ENCODE data around the gene DUSP6.

DUSP6 gene

DNA sequence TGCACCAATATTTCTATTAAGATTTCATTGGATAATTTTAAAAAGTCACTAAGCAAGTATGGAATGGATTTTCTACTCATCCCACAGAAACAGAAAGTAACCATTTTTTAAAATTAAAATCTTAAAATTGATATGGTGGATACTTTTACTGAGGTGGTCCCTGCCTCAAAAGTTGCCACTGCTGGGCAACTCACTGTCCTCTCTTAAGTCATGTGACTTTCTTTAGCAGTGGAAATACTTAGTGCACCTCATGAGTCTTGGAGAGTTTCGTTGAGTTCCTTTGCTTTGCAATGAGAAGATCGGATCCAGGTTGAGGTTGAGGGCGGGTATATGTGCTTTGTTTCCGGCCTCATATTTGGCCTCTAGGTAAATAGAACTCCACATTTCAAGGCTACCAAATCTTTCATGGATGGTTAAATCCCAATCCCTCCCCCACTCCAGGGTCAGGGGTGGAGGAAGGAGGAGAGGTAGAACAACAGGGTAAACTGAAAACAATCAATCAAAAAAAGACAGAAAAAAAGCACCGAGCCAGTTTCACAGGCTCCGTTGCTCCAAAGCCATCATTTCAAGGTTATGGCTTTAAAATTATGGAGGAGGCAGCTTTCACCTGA lies 39.5 kb upstream of the DUSP6 start:
- H3K4me3 ChIP-seq (ENCODE audit: low read depth, low read length), result no peak overlapping the region
- TF ChIP-seq, protein P1, sequence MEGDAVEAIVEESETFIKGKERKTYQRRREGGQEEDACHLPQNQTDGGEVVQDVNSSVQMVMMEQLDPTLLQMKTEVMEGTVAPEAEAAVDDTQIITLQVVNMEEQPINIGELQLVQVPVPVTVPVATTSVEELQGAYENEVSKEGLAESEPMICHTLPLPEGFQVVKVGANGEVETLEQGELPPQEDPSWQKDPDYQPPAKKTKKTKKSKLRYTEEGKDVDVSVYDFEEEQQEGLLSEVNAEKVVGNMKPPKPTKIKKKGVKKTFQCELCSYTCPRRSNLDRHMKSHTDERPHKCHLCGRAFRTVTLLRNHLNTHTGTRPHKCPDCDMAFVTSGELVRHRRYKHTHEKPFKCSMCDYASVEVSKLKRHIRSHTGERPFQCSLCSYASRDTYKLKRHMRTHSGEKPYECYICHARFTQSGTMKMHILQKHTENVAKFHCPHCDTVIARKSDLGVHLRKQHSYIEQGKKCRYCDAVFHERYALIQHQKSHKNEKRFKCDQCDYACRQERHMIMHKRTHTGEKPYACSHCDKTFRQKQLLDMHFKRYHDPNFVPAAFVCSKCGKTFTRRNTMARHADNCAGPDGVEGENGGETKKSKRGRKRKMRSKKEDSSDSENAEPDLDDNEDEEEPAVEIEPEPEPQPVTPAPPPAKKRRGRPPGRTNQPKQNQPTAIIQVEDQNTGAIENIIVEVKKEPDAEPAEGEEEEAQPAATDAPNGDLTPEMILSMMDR (IDR thresholded peaks at IDR 0.05; ENCODE audit: control insufficient read depth, extremely low read depth, insufficient read depth), result no peak
- no peak for DNase-seq (ENCODE audit: low read depth)

DNA sequence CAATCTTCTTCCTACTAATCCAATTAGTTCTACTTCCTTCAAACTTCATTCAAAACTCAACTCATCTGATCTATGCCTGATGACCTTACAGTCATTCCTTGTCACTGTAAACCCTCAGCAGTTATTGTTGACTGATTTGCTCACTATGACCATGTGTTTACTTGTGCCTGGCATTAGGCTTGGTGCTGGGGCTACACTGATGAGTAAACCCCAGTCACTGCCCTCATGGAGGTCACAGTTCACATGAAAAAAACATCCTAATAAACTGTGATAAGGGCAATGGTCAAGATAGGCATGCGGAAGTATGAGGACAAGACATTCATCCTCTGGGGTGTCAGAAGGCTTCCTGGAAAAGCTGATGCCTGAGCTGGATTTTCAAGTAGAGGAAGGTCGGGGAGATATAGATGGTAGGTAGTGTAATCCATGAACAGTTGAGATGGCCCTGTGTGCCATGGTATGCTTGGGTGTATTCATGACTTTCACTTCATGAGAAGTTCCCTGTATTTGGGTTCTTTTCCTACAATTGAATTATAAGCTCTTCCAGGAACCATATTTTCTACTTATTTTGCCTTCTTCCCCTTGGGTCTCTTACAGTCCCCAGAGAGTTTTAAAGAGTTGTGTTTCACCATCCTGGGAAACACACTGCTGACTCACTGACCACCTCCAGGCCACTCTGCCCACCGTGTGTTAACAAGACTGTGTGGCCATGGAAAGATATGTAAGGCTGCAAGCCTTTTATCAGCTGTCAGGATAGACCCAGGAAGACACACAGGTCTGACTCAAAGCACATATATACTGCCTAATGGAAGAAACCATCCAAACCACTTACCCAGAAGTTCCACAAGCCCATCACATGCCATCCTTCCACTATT lies 38.7 kb upstream of the DUSP6 start:
- H3K4me3 ChIP-seq (ENCODE audit: low read depth, low read length), result no peak overlapping the region
- TF ChIP-seq, protein P1 (IDR thresholded peaks at IDR 0.05; ENCODE audit: control insufficient read depth, extremely low read depth, insufficient read depth), result no peak
- no peak for DNase-seq (ENCODE audit: low read depth)

DNA sequence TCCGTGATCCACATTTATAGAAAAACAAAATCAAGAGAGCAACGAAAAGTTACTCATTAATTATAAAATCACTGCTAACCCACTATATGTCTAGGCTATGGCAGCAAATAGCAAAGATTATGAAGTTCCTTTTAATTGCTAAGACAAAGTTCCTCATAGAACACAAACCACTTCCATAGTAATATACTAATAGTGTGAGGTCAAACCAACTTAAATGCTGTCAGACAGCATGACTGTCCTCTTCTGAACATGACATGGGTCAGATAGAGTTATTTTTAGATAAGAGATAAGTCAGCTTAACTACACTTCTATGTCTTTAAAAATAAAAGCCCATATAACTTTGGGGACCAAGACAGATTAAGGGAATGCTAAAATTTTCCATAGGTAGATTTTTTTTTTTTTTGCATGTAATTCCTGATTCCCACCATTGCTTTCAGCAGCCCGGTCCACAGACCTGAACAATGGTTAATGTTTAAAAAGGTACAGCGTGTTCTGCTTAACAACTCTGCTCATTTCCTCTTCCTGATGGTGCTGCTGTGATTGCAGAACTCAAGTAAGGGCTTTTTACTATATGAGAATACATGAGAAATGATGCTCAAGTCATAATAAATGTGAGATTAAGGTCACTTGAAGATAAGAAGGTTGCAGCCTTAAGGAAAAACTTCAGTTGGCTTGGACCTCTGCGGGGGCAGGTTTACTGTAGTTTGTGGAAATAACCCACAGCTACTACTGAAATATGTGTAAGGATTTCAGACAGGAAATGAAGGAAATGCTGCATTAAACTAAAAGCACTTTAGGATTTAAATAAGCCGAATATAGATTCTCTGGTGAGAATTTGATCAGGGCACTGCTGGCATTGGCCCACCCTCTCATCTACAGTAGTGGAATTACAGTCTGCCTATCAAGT lies 37.7 kb upstream of the DUSP6 start:
- TF ChIP-seq, protein P1 (IDR thresholded peaks at IDR 0.05; ENCODE audit: control insufficient read depth, extremely low read depth, insufficient read depth), result no peak
- H3K4me3 ChIP-seq (ENCODE audit: low read depth, low read length), result no peak overlapping the region
- DNase-seq (ENCODE audit: low read depth), result no peak

DNA sequence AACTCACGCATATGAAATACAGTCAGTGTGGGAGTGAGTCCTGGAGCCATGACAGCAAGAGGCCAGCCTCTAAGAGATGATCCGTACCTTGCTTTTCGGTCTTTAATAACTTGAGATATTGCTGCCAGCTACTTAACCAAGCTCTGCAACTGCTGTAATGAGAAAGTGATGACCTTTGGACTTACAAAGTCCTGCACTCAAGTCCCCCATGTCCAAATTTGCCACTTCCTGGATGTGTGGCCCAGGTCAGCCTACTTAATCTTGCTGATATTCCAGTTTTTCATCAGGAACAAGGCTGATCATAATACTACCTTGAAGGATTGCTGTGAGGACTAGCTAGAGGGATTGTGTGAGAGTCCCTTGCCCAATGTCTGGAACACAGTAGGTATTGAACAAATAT lies 33.8 kb upstream of the DUSP6 start:
- no peak overlapping the region for H3K4me3 ChIP-seq (ENCODE audit: low read depth, low read length)
- TF ChIP-seq, protein P1 (IDR thresholded peaks at IDR 0.05; ENCODE audit: control insufficient read depth, extremely low read depth, insufficient read depth), result no peak
- no peak for DNase-seq (ENCODE audit: low read depth)

DNA sequence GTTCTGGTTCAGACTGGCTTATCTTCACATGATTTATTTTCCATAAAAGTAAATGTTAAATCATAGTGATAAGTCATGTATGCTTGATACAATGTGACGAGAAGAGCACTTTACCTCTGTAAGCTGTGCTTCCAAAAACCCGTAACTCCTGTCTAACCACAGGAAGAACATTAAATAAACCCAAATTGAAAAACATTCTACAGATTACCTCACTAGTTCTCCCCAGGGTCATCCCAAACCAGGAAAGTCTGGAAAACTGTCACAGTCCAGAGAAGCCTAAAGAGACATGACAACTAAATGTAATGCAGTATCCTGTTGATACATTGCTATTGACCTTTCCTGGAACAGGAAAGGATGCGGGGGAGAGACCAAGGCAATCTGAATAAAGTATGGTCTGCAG lies 32.5 kb upstream of the DUSP6 start:
- no peak overlapping the region for H3K4me3 ChIP-seq (ENCODE audit: low read depth, low read length)
- TF ChIP-seq, protein P1 (IDR thresholded peaks at IDR 0.05; ENCODE audit: control insufficient read depth, extremely low read depth, insufficient read depth), result no peak
- no peak for DNase-seq (ENCODE audit: low read depth)

DNA sequence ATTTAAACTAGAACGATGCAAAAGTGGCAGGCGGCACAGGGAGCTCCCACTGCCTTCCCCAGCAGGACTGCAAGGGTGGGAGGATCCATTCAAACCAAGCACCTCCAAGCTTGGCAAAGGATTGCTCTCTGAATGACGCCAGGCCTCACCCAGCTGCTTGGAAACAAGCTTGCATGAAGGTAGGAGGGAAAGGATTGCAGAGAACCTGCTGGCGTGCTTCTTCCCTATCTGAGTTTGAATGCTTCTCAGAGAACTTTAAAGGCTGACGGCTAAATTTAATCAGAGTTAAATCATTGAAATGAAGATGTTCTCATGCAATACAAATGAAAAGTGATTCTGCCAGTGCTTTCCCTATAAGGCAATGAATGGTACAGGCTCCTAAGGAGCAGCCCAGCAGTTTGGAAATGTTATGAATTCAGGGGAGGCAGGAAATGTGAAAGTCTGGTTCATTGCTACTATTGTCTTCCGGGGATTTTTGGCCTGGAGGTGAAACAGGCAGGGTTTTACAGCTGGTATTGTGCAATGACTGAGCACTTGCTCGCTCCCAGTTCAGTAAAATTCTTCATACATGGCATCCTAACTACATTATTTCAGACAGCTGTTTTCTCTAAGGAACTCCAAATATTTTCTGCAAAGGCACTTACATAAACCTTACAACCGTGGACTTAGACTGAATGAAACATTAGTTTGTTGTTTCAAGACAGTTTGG lies 31.9 kb upstream of the DUSP6 start:
- no peak for DNase-seq (ENCODE audit: low read depth)
- TF ChIP-seq, protein P1 (IDR thresholded peaks at IDR 0.05; ENCODE audit: control insufficient read depth, extremely low read depth, insufficient read depth), result no peak
- no peak overlapping the region for H3K4me3 ChIP-seq (ENCODE audit: low read depth, low read length)

Measured in LNCaP clone FGC (cell line).